ENCODE results near the gene AFP. TPM values are rescaled to one million over a fixed set of nuclear protein-coding genes. Genes with fewer than 3 reads are reported as not detected.

The AFP gene
- polyA plus RNA-seq, 2 of the 4 experiments (the other 2 are of a cell fraction), result 1.8 to 4.5 TPM

DNA sequence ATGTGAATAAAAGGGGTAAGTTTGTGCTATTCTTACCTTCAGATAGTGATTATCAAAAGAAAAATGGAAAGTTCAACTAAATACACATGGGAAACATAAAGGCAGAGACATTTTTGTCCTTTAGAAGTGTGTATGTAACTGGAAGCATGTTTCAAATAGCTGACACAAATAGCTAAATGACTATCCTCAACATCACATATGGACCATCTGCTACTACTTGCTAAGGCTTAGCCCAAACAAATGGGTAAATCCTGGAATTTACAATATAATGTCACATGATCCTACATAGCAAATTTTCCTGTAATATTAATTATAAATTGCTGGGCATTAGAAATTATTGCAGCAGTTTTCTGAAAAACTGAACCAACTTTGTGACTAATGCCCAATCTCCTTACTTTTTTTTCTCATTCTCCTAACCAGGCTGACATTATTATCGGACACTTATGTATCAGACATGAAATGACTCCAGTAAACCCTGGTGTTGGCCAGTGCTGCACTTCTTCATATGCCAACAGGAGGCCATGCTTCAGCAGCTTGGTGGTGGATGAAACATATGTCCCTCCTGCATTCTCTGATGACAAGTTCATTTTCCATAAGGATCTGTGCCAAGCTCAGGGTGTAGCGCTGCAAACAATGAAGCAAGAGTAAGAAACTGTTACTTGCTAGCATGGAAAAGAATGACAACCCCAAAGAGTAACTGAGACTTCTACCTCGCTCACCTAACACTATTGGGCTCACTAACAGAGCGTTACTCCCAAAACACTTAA is 16.1 kb downstream of the AFP start:
- Histone ChIP-seq H3K9me3 (no peaks in the 10 kb centered on the region), H3K4me2 (no peak overlapping the region), H3K27ac (no peak overlapping the region; a peak in 1 of 6 replicates), H3K4me3 (no peak overlapping the region), H3K4me1 (peaks cover 18% of the 10 kb centered on the region; the same call in 2 of the 3 replicates)
- TF ChIP-seq HOXA7 (CRISPR knock-in tag; IDR thresholded peaks at IDR 0.05), result no peak
- TF ChIP-seq GATA3 (IDR thresholded peaks at IDR 0.05; ENCODE audit: borderline replicate concordance), result no peak
- no peak for TF ChIP-seq ZC3H11A (IDR thresholded peaks at IDR 0.05)
- no peak for TF ChIP-seq HEYL (CRISPR knock-in tag; IDR thresholded peaks at IDR 0.05)
- TF ChIP-seq CBX2 (IDR thresholded peaks at IDR 0.05; ENCODE audit: borderline replicate concordance, low read depth), result no peak
- no peak for TF ChIP-seq RFX5 (IDR thresholded peaks at IDR 0.05)
- TF ChIP-seq CHD2 (IDR thresholded peaks at IDR 0.05; ENCODE audit: low read length, partially characterized antibody), result no peak
- TF ChIP-seq EP300 (IDR thresholded peaks at IDR 0.05), result no peak
- no peak for TF ChIP-seq ZNF302 (CRISPR knock-in tag; IDR thresholded peaks at IDR 0.05)
- TF ChIP-seq, protein P1, sequence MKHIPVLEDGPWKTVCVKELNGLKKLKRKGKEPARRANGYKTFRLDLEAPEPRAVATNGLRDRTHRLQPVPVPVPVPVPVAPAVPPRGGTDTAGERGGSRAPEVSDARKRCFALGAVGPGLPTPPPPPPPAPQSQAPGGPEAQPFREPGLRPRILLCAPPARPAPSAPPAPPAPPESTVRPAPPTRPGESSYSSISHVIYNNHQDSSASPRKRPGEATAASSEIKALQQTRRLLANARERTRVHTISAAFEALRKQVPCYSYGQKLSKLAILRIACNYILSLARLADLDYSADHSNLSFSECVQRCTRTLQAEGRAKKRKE (CRISPR knock-in tag; IDR thresholded peaks at IDR 0.05; ENCODE audit: low read depth), result no peak
- TF ChIP-seq, protein P2, sequence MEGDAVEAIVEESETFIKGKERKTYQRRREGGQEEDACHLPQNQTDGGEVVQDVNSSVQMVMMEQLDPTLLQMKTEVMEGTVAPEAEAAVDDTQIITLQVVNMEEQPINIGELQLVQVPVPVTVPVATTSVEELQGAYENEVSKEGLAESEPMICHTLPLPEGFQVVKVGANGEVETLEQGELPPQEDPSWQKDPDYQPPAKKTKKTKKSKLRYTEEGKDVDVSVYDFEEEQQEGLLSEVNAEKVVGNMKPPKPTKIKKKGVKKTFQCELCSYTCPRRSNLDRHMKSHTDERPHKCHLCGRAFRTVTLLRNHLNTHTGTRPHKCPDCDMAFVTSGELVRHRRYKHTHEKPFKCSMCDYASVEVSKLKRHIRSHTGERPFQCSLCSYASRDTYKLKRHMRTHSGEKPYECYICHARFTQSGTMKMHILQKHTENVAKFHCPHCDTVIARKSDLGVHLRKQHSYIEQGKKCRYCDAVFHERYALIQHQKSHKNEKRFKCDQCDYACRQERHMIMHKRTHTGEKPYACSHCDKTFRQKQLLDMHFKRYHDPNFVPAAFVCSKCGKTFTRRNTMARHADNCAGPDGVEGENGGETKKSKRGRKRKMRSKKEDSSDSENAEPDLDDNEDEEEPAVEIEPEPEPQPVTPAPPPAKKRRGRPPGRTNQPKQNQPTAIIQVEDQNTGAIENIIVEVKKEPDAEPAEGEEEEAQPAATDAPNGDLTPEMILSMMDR (IDR thresholded peaks at IDR 0.05), result no peak
- TF ChIP-seq RCOR1 (IDR thresholded peaks at IDR 0.05; ENCODE audit: low read depth, low read length), result no peak
- DNase-seq (ENCODE audit: low read depth in 1 of 2, low spot score in 1 of 2) (no peak), ATAC-seq (no peak), FAIRE-seq (no peak)
- 90% methylated on average over 4 of the region's 4 CpGs for WGBS (ENCODE audit: missing lambda C conversion rate)
- POLR2A ChIA-PET, result no interaction called here
- CTCF ChIA-PET, result no interaction called here

DNA sequence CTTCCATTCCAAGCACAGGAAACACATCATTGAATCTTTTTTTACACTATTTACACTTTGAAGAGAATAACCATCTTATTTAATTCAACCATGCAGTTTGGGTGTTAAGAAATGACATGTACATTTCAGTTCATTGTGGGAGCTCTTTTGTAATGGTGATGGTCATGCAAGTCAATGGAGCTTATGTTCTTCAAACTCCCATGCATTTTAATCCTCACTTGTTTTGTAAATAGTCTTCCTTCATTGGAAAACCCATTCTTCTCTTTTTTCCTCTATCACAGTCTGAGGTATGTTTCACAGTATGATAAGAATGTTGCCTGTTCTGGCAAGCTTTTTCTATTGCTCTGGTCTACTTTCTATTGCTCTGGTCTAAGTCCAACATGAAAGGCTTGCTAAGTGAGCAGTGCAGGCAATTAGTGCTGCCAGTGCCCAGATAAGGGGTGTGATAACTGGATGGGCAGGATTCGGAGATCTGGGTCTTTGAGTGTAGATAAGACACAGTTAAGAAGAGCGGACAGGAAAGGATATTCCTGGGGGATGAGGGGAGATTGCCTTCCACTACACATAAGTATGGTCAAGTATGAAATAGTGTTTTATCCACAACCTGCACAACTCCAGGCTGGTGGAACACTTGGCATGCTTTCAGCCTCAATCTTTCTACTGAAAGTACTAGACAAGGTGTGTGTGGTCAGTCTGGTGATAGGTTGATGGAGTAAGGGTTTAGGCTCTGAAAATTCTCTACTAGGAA is 17.1 kb downstream of the AFP start:
- Histone ChIP-seq H3K27ac (no peak overlapping the region), H3K9me3 (no peaks in the 10 kb centered on the region), H3K4me2 (no peak overlapping the region), H3K4me1 (peaks cover 18% of the 10 kb centered on the region; the same call in 2 of the 3 replicates), H3K4me3 (no peak overlapping the region)
- ATAC-seq, result no peak
- ChIA-PET CTCF (no interaction called here), POLR2A (no interaction called here)
- 79% methylated on average over 2 of the region's 2 CpGs for WGBS (ENCODE audit: missing lambda C conversion rate)
- DNase-seq (ENCODE audit: low read depth in 1 of 2, low spot score in 1 of 2), result no peak
- FAIRE-seq, result no peak
- TF ChIP-seq ESRRA (IDR thresholded peaks at IDR 0.05; ENCODE audit: borderline replicate concordance, low read length), result no peak
- no peak for TF ChIP-seq HDAC2 (IDR thresholded peaks at IDR 0.05)
- no peak for TF ChIP-seq TP53 (CRISPR knock-in tag; IDR thresholded peaks at IDR 0.05)
- no peak for TF ChIP-seq SMC3 (IDR thresholded peaks at IDR 0.05)
- no peak for TF ChIP-seq JUN (IDR thresholded peaks at IDR 0.05)
- TF ChIP-seq, protein P3, sequence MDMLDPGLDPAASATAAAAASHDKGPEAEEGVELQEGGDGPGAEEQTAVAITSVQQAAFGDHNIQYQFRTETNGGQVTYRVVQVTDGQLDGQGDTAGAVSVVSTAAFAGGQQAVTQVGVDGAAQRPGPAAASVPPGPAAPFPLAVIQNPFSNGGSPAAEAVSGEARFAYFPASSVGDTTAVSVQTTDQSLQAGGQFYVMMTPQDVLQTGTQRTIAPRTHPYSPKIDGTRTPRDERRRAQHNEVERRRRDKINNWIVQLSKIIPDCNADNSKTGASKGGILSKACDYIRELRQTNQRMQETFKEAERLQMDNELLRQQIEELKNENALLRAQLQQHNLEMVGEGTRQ (IDR thresholded peaks at IDR 0.05), result no peak
- no peak for TF ChIP-seq TFCP2L1 (CRISPR knock-in tag; IDR thresholded peaks at IDR 0.05)
- TF ChIP-seq CBX8 (IDR thresholded peaks at IDR 0.05), result no peak

DNA sequence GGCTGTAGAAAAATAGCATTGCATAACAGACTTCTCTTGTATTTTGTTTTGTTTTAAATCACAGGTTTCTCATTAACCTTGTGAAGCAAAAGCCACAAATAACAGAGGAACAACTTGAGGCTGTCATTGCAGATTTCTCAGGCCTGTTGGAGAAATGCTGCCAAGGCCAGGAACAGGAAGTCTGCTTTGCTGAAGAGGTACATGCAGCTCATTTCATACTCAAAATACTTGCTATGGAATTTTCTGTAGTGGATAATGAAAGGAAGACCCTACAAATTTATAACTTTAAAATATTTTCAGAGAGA is 17.6 kb downstream of the AFP start:
- no peak for ATAC-seq
- ChIA-PET POLR2A (no interaction called here), CTCF (no interaction called here)
- DNase-seq (ENCODE audit: low read depth in 1 of 2, low spot score in 1 of 2), result no peak
- TF ChIP-seq, protein P4, sequence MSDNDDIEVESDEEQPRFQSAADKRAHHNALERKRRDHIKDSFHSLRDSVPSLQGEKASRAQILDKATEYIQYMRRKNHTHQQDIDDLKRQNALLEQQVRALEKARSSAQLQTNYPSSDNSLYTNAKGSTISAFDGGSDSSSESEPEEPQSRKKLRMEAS (IDR thresholded peaks at IDR 0.05), result no peak
- TF ChIP-seq RARB (CRISPR knock-in tag; IDR thresholded peaks at IDR 0.05), result no peak
- TF ChIP-seq EHMT2 (IDR thresholded peaks at IDR 0.05; ENCODE audit: low read depth), result no peak
- no peak for TF ChIP-seq JUN (IDR thresholded peaks at IDR 0.05)
- TF ChIP-seq FOXS1 (CRISPR knock-in tag; IDR thresholded peaks at IDR 0.05), result no peak
- TF ChIP-seq NPAS2 (CRISPR knock-in tag; IDR thresholded peaks at IDR 0.05; ENCODE audit: borderline replicate concordance), result no peak
- TF ChIP-seq NFE2L2 (conservative IDR thresholded peaks at IDR 0.05; ENCODE audit: low read length), result no peak
- TF ChIP-seq BHLHE40 (IDR thresholded peaks at IDR 0.05; ENCODE audit: low read depth, low read length), result no peak
- no peak for TF ChIP-seq HOXB13 (CRISPR knock-in tag; IDR thresholded peaks at IDR 0.05; ENCODE audit: low read depth)
- TF ChIP-seq KDM1A (IDR thresholded peaks at IDR 0.05; ENCODE audit: low read depth), result no peak
- no peak for FAIRE-seq
- Histone ChIP-seq H3K4me3 (no peak overlapping the region), H3K4me2 (no peak overlapping the region), H3K9me3 (no peaks in the 10 kb centered on the region), H3K4me1 (peaks cover 18% of the 10 kb centered on the region; the same call in 2 of the 3 replicates), H3K27ac (no peak overlapping the region)
